SKM-1 treated with dmso at 0.1 percent for 144 hours (cell line): ENCODE data around the gene NDUFS4.
"Not testable (repeated sequence)": the region's sequence is repeated elsewhere in the genome, so short reads cannot be mapped to it uniquely, and the experiment has no call there.

Experiments
- DNase-seq: peaks from one replicate; lab custom pipeline; 2025; ENCODE audit not compliant: unreplicated experiment; lab: John Stamatoyannopoulos, UW

The NDUFS4 gene

DNA sequence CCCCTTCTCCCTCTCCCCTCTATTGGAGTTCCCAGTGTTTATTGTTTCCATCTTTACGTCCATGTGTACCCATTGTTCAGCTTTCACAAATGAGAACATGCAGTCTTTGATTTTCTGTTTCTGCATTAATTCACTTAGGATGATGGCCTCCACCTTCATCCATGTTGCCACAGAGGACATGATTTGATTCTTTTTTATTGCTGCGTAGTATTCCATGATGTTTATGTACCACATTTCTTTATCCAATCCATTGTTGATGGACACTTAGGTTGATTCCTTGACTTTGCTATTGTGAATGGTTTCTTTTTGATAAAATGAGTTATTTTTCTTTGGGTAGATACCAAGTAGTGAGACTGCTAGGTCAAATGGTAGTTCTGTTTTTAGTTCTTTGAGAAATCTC lies 88.9 kb downstream of the NDUFS4 start:
- DNase-seq = no peak

DNA sequence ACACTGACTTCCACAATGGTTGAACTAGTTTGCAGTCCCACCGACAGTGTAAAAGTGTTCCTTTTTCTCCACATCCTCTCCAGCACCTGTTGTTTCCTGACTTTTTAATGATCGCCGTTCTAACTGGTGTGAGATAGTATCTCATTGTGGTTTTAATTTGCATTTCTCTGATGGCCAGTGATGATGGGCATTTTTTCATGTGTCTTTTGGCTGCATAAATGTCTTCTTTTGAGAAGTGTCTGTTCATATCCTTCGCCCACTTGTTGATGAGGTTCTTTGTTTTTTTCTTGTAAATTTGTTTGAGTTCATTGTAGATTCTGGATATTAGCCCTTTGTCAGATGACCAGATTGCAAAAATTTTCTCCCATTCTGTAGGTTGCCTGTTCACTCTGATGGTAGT lies 100.1 kb downstream of the NDUFS4 start:
- DNase-seq = not testable (repeated sequence)

DNA sequence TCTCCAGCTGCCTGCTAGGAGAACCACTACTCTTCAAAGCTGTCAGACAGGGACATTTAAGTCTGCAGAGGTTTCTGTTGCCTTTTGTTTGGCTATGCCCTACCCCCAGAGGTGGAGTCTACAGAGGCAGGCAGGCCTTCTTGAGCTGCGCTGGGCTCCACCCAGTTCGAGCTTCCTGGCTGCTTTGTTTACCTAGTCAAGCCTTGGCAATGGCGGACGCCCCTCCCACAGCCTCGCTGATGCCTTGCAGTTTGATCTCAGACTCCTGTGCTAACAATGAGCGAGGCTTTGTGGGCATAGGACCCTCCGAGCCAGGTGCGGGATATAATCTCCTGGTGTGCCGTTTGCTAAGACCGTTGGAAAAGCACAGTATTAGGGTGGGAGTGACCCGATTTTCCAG lies 104.9 kb downstream of the NDUFS4 start:
- not testable (repeated sequence) for DNase-seq

DNA sequence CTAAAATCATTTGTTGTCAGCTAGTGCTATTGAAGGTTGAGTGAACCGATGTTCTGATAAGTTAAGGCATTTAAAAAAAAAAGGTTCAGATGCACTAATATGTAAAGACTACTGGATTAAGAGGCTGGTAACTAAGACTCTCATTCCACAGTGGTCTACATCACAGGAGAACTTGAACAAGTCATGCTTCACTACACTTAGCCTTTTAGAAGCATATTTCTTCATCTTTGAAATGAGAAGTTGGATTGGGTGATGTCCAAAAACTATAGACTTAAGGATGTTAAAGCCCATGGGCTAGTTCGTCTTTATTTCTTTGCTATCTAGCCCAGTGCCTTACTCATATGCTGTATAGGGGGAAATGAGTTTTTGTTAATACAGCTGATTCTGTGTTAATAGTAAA lies 107.2 kb downstream of the NDUFS4 start:
- no peak for DNase-seq

DNA sequence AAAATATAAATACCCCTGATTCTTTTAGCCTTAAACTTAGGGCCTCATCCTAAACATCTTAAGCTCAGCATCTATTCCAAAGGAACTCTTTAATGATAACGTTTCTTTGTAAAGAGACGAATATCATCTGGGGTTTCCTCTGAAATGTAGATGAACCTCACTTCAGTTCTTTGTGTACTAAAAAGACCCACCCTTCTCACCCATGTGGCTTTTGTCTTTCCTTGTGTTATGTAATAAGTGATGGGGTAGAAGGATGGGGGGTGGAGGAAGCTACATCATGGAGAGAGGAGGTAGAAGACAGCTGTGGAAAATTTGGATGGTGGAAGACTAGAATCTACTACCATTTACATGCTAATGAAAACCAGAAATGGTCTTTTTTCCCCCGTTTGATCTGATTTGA lies 111.0 kb downstream of the NDUFS4 start:
- no peak for DNase-seq

DNA sequence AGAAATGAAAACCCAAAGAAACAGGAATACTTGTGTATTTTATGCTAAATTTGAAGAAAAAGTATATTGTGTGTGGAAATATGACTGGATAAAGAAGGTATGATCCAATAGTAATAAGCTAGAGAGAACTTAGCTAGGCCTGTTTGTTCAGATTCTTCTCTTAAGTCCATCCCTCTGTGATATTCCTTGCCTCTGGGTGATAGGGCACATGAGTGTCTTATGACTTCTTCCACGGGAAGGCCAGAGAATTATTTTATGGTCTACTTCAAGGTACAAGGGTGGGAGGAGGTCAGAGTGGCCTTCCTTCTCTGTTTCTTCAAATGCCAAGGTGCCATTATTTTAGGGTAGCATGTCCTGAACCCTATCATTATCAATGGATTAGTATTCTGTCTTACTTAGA lies 113.7 kb downstream of the NDUFS4 start:
- DNase-seq = no peak

DNA sequence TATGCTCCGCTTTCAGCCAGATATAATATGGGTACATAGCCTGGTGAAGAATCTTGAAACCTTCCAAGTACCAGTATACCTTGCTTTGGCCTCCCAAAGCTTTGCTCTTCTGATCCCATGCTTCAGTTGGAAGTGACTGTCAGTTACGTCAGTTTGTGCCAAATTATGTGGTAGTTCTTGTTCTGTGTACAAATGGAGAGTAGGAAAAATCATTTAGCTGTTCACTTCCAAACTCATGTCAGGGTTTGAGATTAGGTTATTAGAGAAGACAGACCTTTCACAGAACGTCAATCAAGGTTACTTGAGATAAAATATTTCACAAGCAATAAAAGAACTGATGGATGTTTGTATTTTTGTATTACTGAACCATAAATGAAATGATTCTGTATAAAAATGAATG lies 117.2 kb downstream of the NDUFS4 start:
- no peak for DNase-seq

DNA sequence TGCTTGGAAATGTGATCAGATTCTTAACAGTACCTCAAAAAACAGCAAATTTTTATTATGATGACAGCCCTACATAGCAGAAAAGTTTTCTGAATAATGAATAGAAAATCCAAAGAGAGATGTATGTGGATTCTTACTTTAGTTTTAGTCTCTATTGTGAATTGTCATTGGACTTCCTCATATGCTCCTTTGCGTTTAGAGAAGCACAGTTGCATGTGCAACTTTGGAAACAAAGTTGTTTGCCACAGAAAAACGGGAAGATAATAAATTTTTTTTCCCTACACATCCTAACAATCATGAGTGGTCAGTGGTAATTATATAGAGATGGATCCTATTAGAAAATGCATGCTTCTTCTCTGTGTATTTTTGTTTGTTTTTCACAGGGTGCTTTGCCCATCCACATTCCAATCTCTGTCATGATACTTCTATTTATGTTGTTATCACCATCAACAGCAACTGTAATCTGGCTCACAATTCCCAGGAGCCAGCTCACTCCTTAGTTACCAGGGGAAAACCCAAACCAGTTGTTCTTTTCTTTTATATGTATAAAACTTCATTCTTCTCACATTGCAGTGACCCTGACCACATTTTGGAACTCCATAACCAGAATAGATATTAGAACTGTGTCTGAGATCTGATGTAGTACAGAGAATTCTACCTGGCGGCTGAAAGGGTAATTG lies 118.7 kb downstream of the NDUFS4 start:
- no peak for DNase-seq

DNA sequence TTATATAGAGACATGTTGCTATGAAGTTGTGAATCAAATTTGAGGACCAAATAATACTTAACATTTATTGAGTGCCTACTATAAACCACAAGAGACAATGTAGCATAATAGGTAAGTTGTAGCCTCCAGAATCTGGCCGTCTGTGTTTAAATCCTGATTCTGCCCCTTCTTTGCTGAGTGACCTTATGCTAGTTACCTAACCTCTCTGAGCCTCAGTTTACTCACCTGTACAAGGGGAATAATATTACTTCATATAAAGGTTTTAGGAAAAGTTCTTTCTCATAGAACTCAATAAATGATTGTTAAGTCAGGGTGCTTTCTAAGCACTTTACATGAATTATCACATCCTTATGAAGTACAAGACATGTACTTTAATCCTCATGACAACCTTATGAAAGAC lies 120.6 kb downstream of the NDUFS4 start:
- no peak for DNase-seq

DNA sequence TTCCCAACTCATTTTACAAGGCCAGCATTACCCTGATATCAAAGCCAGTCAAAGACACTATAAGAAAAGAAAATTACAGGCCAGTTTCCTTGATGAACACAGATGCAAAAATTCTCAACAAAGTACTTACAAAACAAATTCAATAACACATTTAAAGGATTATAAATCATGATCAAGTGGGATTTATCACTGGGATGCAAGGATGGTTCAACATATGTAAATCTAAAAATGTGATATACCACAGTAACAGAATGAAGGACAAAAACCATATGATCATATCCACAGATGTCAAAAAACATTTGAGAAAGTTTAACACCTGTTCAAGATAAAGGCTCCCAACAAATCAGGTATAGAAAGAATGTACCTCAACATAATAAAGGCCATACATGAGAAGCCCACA lies 130.6 kb downstream of the NDUFS4 start:
- no peak for DNase-seq

DNA sequence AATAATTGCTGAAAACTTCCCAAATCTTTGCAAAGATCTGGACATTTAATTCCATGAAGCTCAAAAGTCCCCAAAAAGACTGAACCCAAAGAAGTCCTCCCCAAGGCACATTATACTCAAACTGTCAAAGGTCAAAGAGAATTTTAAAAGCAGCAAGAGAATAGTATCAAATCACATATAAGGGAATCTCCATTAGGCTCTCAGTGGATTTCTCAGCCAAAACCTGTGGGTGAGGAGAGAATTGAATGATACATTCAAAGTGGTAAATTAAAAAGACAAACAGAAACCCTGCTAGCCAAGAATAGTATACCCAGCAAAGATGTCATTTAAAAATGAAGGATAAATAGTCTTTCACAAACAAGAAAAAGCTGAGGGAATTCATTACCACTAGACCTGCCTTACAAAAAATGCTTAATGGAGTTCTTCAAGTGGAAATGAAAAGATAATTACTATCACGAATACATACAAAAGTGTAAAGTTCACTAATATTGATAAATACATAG lies 134.1 kb downstream of the NDUFS4 start:
- DNase-seq = no peak

DNA sequence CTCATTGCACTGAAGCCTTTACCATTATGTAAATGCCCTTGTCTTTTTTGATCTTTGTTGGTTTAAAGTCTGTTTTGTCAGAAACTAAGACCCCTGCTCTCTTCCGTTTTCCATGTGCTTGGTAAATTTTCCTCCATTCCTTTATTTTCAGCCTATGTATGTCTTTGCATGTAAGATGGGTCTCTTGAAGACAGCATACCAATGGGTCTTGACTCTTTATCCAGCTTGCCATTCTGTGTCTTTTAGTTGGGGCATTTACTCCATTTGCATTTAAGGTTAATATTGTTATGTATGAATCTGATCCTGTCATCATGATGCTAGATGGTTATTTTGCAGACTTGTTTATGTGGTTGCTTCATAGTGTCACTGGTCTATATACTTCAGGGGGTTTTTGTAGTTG lies 150.0 kb downstream of the NDUFS4 start:
- DNase-seq = not testable (repeated sequence)

DNA sequence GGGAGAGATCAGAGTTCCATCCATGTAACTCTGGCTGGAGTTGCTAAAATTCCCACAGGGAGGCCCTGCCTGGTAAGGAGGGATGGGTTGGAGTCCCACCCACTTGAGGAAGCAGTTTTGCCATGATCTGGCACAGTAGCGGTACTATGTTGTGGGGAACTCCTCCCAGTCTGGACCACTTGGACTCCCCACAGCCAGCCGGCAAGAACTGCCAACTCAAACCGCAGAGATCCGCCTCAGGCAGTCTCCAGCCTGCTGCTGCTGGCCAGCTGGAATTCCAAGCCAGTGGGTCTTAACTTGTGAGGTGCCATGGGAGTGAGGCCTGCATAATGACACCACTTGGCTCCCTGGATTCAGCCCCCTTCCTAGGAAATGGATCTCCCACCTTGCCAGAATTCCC lies 151.9 kb downstream of the NDUFS4 start:
- no peak for DNase-seq

DNA sequence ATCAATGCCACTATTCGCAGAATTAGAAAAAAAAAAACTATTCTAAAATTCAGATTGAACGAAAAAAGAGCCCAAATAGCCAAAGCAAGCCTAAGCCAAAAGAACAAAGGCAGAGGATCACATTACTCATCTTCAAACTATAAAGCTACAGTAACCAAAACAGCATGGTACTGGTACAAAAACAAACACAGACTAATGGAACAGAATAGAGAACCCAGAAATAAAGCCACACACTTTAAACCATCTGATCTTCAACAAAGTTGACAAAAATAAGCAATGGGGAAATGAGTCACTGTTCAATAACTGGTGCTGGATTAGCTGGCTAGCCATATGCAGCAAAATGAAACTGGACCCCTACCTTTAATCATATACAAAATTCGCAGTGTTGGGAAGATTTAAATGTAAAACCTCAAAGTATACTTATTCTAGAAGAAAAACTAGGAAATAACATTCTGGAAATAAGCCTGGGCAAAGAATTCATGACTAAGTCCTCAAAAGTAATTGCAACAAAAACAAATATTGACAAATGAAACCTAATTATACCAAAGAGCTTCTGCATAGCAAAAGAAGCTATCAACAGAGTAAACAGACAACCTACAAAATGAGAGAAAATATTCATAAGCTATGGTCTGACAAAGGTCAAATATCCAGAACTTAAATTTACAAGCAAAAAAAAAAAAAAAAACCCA lies 153.7 kb downstream of the NDUFS4 start:
- no peak for DNase-seq

DNA sequence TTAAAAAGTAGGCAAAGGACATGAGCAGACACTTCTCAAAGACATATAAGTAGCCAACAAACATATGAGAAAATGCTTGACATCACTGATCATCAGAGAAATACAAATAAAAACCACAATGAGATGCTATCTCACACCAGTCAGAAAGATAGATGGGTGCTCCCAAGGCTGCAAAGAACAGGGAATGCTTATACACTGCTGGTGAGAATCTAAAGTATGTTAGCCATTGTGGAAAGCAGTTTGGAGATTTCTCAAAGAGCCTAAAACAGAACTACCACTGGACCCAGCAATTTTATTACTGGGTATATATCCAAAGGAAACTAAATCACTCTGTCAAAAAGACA lies 154.2 kb downstream of the NDUFS4 start:
- no peak for DNase-seq

DNA sequence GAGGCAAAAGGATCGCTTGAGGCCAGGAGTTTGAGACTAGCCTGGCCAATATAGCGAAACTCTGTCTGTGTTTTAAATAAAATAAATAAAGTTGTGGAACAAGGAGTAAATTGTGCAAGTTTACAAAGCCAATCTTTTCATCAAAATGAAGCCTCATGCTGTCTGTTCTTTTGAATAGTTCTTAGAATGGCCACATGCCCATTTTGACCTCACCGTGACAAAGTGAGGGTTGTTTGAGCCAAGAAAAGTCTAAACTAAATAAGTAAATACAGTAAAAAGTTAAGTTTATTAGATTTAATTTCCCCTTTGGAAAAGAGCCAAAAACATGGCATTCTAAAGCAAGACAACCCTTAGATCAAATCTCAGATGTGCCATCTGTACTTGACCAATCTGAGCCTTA lies 165.7 kb downstream of the NDUFS4 start:
- DNase-seq = no peak

DNA sequence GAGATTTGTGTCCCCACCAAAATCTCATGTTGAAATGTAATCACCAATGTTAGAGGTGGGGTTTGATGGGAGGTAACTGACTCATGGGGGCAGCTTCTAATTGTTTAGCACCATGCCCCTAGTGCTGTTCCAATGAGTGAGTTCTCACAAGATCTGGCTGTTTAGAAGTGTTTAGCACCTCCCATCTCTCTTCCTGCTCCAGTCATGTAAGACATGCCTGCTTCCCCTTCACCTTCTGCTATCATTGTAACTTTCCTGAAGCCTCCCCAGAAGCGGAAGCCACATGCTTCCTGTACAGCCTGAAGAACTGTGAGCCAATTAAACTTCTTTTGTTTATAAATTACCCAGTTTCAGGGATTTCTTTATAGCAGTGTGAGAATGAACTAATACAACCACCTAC lies 170.5 kb downstream of the NDUFS4 start:
- DNase-seq = peak; percentile 10
